Body of pancreas (tissue), 4 donors: ENCODE data around the gene TOMM20L.

Experiments
- CTCF ChIP-seq, 7 experiments: fragments of 450-650 bp in 4 of 7; fragments of 200-600 bp in 3 of 7; sonication (generic) in 3 of 7; IDR thresholded peaks; one replicate each; pipeline ENCODE4 v1.5.1; 2016 to 2019; ENCODE audit warnings: antibody characterized with exemption in 7 of 7
- POLR2A ChIP-seq, 3 donors: fragments of 450-650 bp; IDR thresholded peaks; one replicate each; pipeline ENCODE4 v1.6.1; 2016; ENCODE audit warnings: antibody characterized with exemption in 3 of 3, mild to moderate bottlenecking in 2 of 3

- TF ChIP-seq POLR2A (IDR thresholded peaks at IDR 0.05) (peak; percentile 49 to 62 (median 56)), CTCF (IDR thresholded peaks at IDR 0.05) (peak in 5 of 7 experiments; percentile 56 to 96 (median 90))
Measured at GRCh38 chr14:58395812-58396788, at the start of gene TOMM20L.
